ENCODE measurements around the gene AARS2.

GRCh38 chr6:44277763-44278162 is 35.4 kb downstream of the AARS2 start:
- no peak for TF ChIP-seq POLR2A (IDR thresholded peaks at IDR 0.05; ENCODE audit: low read depth)
- TF ChIP-seq, protein P1, sequence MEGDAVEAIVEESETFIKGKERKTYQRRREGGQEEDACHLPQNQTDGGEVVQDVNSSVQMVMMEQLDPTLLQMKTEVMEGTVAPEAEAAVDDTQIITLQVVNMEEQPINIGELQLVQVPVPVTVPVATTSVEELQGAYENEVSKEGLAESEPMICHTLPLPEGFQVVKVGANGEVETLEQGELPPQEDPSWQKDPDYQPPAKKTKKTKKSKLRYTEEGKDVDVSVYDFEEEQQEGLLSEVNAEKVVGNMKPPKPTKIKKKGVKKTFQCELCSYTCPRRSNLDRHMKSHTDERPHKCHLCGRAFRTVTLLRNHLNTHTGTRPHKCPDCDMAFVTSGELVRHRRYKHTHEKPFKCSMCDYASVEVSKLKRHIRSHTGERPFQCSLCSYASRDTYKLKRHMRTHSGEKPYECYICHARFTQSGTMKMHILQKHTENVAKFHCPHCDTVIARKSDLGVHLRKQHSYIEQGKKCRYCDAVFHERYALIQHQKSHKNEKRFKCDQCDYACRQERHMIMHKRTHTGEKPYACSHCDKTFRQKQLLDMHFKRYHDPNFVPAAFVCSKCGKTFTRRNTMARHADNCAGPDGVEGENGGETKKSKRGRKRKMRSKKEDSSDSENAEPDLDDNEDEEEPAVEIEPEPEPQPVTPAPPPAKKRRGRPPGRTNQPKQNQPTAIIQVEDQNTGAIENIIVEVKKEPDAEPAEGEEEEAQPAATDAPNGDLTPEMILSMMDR (IDR thresholded peaks at IDR 0.05): no peak
- no peak for TF ChIP-seq POLR2AphosphoS5 (IDR thresholded peaks at IDR 0.05)
- no peak for TF ChIP-seq EP300 (IDR thresholded peaks at IDR 0.05)
